Endothelial cell of umbilical vein (primary cell): ENCODE results near the gene SEMA3A. TPM values are rescaled to one million over a fixed set of nuclear protein-coding genes. Genes with fewer than 3 reads are reported as not detected.

Experiments used
- BruUV-seq: library from RNA; stranded (reverse); fragments of 400-500 nt; replicated peaks from 2 replicates; lab custom pipeline; 2021; lab: Mats Ljungman, UMichigan
- CTCF ChIA-PET: fragments of 300-600, 350-600 bp; sonication (Branson Sonifier 250); formaldehyde crosslinking; loops from one replicate; lab custom pipeline; 2021; ENCODE audit warnings: antibody characterized with exemption, inconsistent platforms; lab: Charles Lee
- POLR2A ChIA-PET: fragments of 300-600, 350-600 bp; sonication (Branson Sonifier 250); formaldehyde crosslinking; loops from one replicate; lab custom pipeline; 2021; ENCODE audit warnings: antibody characterized with exemption, inconsistent platforms; lab: Charles Lee
- DNase-seq: peaks from one replicate; pipeline ENCODE4 v3.0.0-alpha.2; 2011; ENCODE audit warnings: low read depth, low spot score
- FAIRE-seq: peaks from 2 replicates; lab custom pipeline; 2011; peaks lifted over from hg19 to GRCh38; lab: Jason Lieb, UNC
- H2AFZ ChIP-seq: 2 replicates; pipeline ENCODE4 v1.6.0; 2012; ENCODE audit warnings: low read depth, low read length, control low read depth, inconsistent platforms
- H3K27ac ChIP-seq: 2 replicates; pipeline ENCODE4 v1.5.1; 2011; ENCODE audit warnings: low read depth, mild to moderate bottlenecking, control low read depth, low read length, moderate library complexity; ENCODE audit not compliant: insufficient read depth
- H3K27me3 ChIP-seq, 2 experiments: 2 replicates each; pipeline versions ENCODE4 v1.6.0 to v1.6.1; 2011; ENCODE audit warnings: low read length in 2 of 2, mixed read lengths in 1 of 2; ENCODE audit not compliant: control insufficient read depth in 2 of 2, insufficient read depth in 2 of 2
- H3K36me3 ChIP-seq, 2 experiments: 2 replicates in 1 of 2; 3 replicates in 1 of 2; pipeline ENCODE4 v1.5.1; 2011; ENCODE audit warnings: low read length in 2 of 2, mild to moderate bottlenecking in 1 of 2, moderate library complexity in 1 of 2; ENCODE audit not compliant: control insufficient read depth in 2 of 2, insufficient read depth in 2 of 2; ENCODE audit errors: extremely low read depth in 1 of 2
- H3K4me1 ChIP-seq: 3 replicates; pipeline ENCODE4 v1.5.1; 2011; ENCODE audit warnings: mild to moderate bottlenecking, low read length; ENCODE audit not compliant: control insufficient read depth, insufficient read depth; ENCODE audit errors: extremely low read depth
- H3K4me2 ChIP-seq: 2 replicates; pipeline ENCODE4 v1.6.1; 2011; ENCODE audit warnings: low read length, control low read depth, mixed read lengths; ENCODE audit not compliant: insufficient read depth
- H3K4me3 ChIP-seq, 3 experiments: fragments of 200-600 bp in 1 of 3; sonication (generic), shearing (Covaris generic) in 1 of 3; replicated peaks in 1 of 3; 2 replicates each; pipeline ENCODE4 v1.5.1; 2011 to 2016; ENCODE audit warnings: control low read depth in 3 of 3, low read length in 3 of 3, mild to moderate bottlenecking in 2 of 3, inconsistent platforms in 1 of 3, low read depth in 1 of 3, moderate library complexity in 1 of 3; ENCODE audit not compliant: insufficient read depth in 1 of 3
- H3K79me2 ChIP-seq: 2 replicates; pipeline ENCODE4 v1.6.0; 2012; ENCODE audit warnings: low read length, inconsistent platforms; ENCODE audit not compliant: control insufficient read depth, insufficient read depth
- H3K9ac ChIP-seq: replicated peaks from 2 replicates; pipeline ENCODE3; 2011; ENCODE audit warnings: low read length, control low read depth; ENCODE audit not compliant: insufficient read depth; ENCODE audit errors: extremely low read depth
- H3K9me1 ChIP-seq: replicated peaks from 3 replicates; pipeline ENCODE4 v1.6.0; 2011; ENCODE audit warnings: mild to moderate bottlenecking, low read length; ENCODE audit not compliant: control insufficient read depth, insufficient read depth; ENCODE audit errors: extremely low read depth
- H3K9me3 ChIP-seq: replicated peaks from 2 replicates; pipeline ENCODE4 v1.5.1; 2012; ENCODE audit warnings: low read length, inconsistent platforms; ENCODE audit not compliant: control insufficient read depth, insufficient read depth
- H4K20me1 ChIP-seq: replicated peaks from 2 replicates; pipeline ENCODE3; 2011; ENCODE audit warnings: mild to moderate bottlenecking, low read length; ENCODE audit not compliant: control insufficient read depth, insufficient read depth; ENCODE audit errors: extremely low read depth
- EZH2 ChIP-seq: IDR thresholded peaks from 2 replicates; pipeline ENCODE4 v1.6.1; 2012; ENCODE audit warnings: borderline replicate concordance, low read depth, mild to moderate bottlenecking, moderate library complexity, low read length, inconsistent platforms; ENCODE audit not compliant: severe bottlenecking
- FOS ChIP-seq: IDR thresholded peaks from 2 replicates; pipeline ENCODE4 v1.6.1; 2011; ENCODE audit warnings: mild to moderate bottlenecking, low read length, moderate library complexity, borderline replicate concordance; ENCODE audit not compliant: insufficient read depth
- GATA2 ChIP-seq: IDR thresholded peaks from 2 replicates; pipeline ENCODE4 v1.7.0; 2011; ENCODE audit warnings: low read depth, mild to moderate bottlenecking, moderate library complexity, mixed read lengths, low read length; ENCODE audit not compliant: insufficient read length, insufficient read depth
- JUN ChIP-seq: IDR thresholded peaks from 2 replicates; pipeline ENCODE4 v1.6.1; 2011; ENCODE audit warnings: borderline replicate concordance, low read depth; ENCODE audit not compliant: insufficient read length, insufficient read depth
- MYC ChIP-seq: IDR thresholded peaks from one replicate; pipeline ENCODE4 v1.6.1; 2011; ENCODE audit warnings: mild to moderate bottlenecking, low read depth, low read length
- POLR2A ChIP-seq: IDR thresholded peaks from 2 replicates; pipeline ENCODE4 v1.6.1; 2012; ENCODE audit warnings: low read depth, mild to moderate bottlenecking, control low read depth, low read length
- POLR2AphosphoS5 ChIP-seq: IDR thresholded peaks from 2 replicates; pipeline ENCODE4 v1.6.1; 2012; ENCODE audit warnings: low read depth, mild to moderate bottlenecking, control low read depth, low read length, moderate library complexity; ENCODE audit not compliant: insufficient read depth
- dilution Hi-C: fragments of 300-500 bp; cut with MboI; formaldehyde crosslinking; loops from one replicate; pipeline ENCODE4 v1.15.0; 2019; ENCODE audit warnings: low sequenced_read_pairs; ENCODE audit not compliant: extremely low pct_ligation_motif_present
- intact Hi-C: fragments of 100-400 bp; cut with micrococcal nuclease; formaldehyde crosslinking; loops from one replicate; pipeline ENCODE4 v1.10.0; 2022
- polyA plus RNA-seq, 4 experiments: library from polyadenylated mRNA; depleted of rRNA in 3 of 4; stranded (reverse) in 3 of 4; unstranded in 1 of 4; fragments of >200 nt; gene quantifications; 2 replicates each; pipeline versions ENCODE4 v1.2.1 to v1.2.3, GENCODE V29; 2011 to 2012; ENCODE audit warnings: missing spikeins in 1 of 4
- total RNA-seq: library from RNA; stranded (reverse); gene quantifications from 2 replicates; pipeline ENCODE4 v1.2.3, GENCODE V29; 2021
- TF ChIP-seq, protein P1 (sequence below), 2 donors: IDR thresholded peaks; 1 replicate in 1 of 2; 2 replicates in 1 of 2; pipeline ENCODE4 v1.5.1; 2011; ENCODE audit warnings: low read length in 2 of 2, mild to moderate bottlenecking in 2 of 2, moderate library complexity in 2 of 2, control low read depth in 1 of 2, inconsistent platforms in 1 of 2, low read depth in 1 of 2; ENCODE audit not compliant: insufficient read depth in 1 of 2; ENCODE audit errors: extremely low read depth in 1 of 2
- TF ChIP-seq, protein P2 (sequence below): IDR thresholded peaks from 2 replicates; pipeline ENCODE4 v1.6.1; 2011; ENCODE audit not compliant: insufficient read depth, insufficient read length

Gene SEMA3A
- total and polyA plus RNA-seq, 2 donors (not counting 3 experiments of a cell fraction or from before 2014, with no cell fraction given): 0.68 to 1.2 TPM

DNA sequence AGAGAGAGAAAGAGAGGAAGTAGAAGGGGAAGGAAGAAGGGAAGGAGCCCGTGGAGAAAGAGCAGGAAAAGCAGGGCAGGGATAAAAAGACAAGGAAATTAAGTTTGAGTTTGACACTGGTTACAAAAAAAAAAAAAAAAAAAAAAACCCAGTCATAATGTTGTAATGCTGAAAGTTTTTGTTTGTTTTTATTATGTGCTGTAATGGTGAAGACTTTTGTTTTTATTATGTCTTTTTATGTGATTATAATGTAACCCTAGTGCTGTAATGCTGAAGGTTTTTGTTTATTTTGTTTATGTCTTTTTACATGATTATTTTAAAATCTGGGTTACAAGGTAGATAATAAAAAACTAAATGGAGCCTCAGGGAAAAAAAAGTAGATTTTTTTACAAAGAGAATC is 184.8 kb downstream of the SEMA3A start:
- FAIRE-seq (no peak), DNase-seq (no peak)
- no peaks in the 10 kb centered on the region for H3K9me1 ChIP-seq
- no peak overlapping the region for H3K4me3 ChIP-seq
- H2AFZ ChIP-seq: no peak overlapping the region
- no TSS peak for BruUV-seq
- no peaks in the 10 kb centered on the region for H3K9me3 ChIP-seq
- dilution Hi-C loops: no loop called here
- no peaks in the 10 kb centered on the region for H4K20me1 ChIP-seq
- no peak for TF ChIP-seq POLR2AphosphoS5
- TF ChIP-seq EZH2: no peak
- intact Hi-C loops: no loop called here
- H3K36me3 ChIP-seq: no peaks in the 10 kb centered on the region
- H3K79me2 ChIP-seq: no peaks in the 10 kb centered on the region
- H3K9ac ChIP-seq: no peak overlapping the region
- CTCF ChIA-PET: no interaction called here
- H3K4me1 ChIP-seq: no peaks in the 10 kb centered on the region
- H3K27ac ChIP-seq: no peak overlapping the region
- no peaks in the 10 kb centered on the region for H3K27me3 ChIP-seq
- H3K4me2 ChIP-seq: no peak overlapping the region
- POLR2A ChIA-PET: no interaction called here

DNA sequence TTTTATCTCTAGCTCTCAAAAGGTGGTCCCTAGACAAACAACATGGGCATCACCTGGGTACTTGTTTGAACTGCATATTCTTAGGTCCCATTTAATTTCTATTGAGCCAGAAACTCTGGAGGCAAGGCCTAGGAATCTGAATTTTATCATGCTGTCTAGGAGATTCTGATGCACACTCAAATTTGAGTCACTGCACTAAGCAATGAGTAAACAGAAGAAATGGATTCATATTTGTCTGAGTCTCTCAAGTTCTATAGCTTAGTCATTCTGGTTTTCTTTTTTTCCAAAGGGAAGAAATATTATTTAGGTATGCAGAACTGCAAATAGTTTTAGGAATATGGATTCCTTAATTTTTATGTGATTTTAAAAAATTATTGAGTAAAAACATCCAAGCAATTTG is 185.5 kb downstream of the SEMA3A start:
- dilution Hi-C loops: no loop called here
- intact Hi-C loops: no loop called here
- FAIRE-seq: no peak

More for the DNA sequence above, 185.5 kb downstream of the SEMA3A start:
- no peaks in the 10 kb centered on the region for H3K9me1 ChIP-seq
- no peak for DNase-seq
- no peaks in the 10 kb centered on the region for H3K9me3 ChIP-seq
- no peak for TF ChIP-seq FOS
- no peak for TF ChIP-seq EZH2
- TF ChIP-seq POLR2A: no peak
- TF ChIP-seq POLR2AphosphoS5: no peak
- no peak for TF ChIP-seq JUN
- TF ChIP-seq GATA2: no peak
- no peak for TF ChIP-seq MYC
- TF ChIP-seq, protein P1, sequence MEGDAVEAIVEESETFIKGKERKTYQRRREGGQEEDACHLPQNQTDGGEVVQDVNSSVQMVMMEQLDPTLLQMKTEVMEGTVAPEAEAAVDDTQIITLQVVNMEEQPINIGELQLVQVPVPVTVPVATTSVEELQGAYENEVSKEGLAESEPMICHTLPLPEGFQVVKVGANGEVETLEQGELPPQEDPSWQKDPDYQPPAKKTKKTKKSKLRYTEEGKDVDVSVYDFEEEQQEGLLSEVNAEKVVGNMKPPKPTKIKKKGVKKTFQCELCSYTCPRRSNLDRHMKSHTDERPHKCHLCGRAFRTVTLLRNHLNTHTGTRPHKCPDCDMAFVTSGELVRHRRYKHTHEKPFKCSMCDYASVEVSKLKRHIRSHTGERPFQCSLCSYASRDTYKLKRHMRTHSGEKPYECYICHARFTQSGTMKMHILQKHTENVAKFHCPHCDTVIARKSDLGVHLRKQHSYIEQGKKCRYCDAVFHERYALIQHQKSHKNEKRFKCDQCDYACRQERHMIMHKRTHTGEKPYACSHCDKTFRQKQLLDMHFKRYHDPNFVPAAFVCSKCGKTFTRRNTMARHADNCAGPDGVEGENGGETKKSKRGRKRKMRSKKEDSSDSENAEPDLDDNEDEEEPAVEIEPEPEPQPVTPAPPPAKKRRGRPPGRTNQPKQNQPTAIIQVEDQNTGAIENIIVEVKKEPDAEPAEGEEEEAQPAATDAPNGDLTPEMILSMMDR (IDR thresholded peaks at IDR 0.05; ENCODE audit: extremely low read depth in 1 of 2, insufficient read depth in 1 of 2, low read depth in 1 of 2, low read length in 2 of 2): no peak
- TF ChIP-seq, protein P2, sequence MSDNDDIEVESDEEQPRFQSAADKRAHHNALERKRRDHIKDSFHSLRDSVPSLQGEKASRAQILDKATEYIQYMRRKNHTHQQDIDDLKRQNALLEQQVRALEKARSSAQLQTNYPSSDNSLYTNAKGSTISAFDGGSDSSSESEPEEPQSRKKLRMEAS: no peak
- H3K4me1 ChIP-seq: no peaks in the 10 kb centered on the region
- H3K27ac ChIP-seq: no peak overlapping the region
- H3K79me2 ChIP-seq: no peaks in the 10 kb centered on the region
- no TSS peak for BruUV-seq
- ChIA-PET POLR2A (no interaction called here), CTCF (no interaction called here)
- no peak overlapping the region for H2AFZ ChIP-seq
- H3K9ac ChIP-seq: no peak overlapping the region
- H3K27me3 ChIP-seq: no peaks in the 10 kb centered on the region
- no peak overlapping the region for H3K4me2 ChIP-seq
- H4K20me1 ChIP-seq: no peaks in the 10 kb centered on the region
- H3K4me3 ChIP-seq: no peak overlapping the region
- no peaks in the 10 kb centered on the region for H3K36me3 ChIP-seq
